ENCODE measurements around the gene RPTOR. TPM values are rescaled to one million over a fixed set of nuclear protein-coding genes. Genes with fewer than 3 reads are reported as not detected.
"Not testable (repeated sequence)": the region's sequence is repeated elsewhere in the genome, so short reads cannot be mapped to it uniquely, and the experiment has no call there.

Gene RPTOR
- total RNA-seq, 3 donors from 2014 or later: 21.4 to 27.5 (median 23.6) TPM

GRCh38 chr17:80528536-80528935 lies 16.1 kb upstream of the RPTOR start:
- H3K4me1 ChIP-seq: no peaks in the 10 kb centered on the region
- no peaks in the 10 kb centered on the region for H3K36me3 ChIP-seq
- no peak overlapping the region for H3K4me3 ChIP-seq
- intact Hi-C loops (cut with DNase I; ENCODE audit: low total_unique reads): no loop called here
- no peak for DNase-seq (ENCODE audit: low spot score in 2 of 2)
- H3K27ac ChIP-seq: no peak overlapping the region
- TF ChIP-seq CTCF (IDR thresholded peaks at IDR 0.05): no peak
- no peak for TF ChIP-seq POLR2AphosphoS5 (IDR thresholded peaks at IDR 0.05)
- TF ChIP-seq POLR2A (IDR thresholded peaks at IDR 0.05): no peak
- peaks cover 0 to 7% of the 10 kb centered on the region in 2 donors for H3K27me3 ChIP-seq
- H3K9me3 ChIP-seq: no peaks in the 10 kb centered on the region

GRCh38 chr17:80529104-80529903 lies 15.3 kb upstream of the RPTOR start:
- intact Hi-C loops (cut with DNase I; ENCODE audit: low total_unique reads): no loop called here
- TF ChIP-seq POLR2AphosphoS5 (IDR thresholded peaks at IDR 0.05): no peak
- no peak for TF ChIP-seq POLR2A (IDR thresholded peaks at IDR 0.05)
- DNase-seq (ENCODE audit: low spot score in 2 of 2): no peak
- no peaks in the 10 kb centered on the region for H3K4me1 ChIP-seq
- H3K9me3 ChIP-seq: no peaks in the 10 kb centered on the region
- H3K27me3 ChIP-seq: peaks cover 0 to 7% of the 10 kb centered on the region in 2 donors
- no peaks in the 10 kb centered on the region for H3K36me3 ChIP-seq
- H3K4me3 ChIP-seq: no peak overlapping the region
- no peak overlapping the region for H3K27ac ChIP-seq

GRCh38 chr17:80529904-80530292 lies 14.7 kb upstream of the RPTOR start:
- no peak for DNase-seq (ENCODE audit: low spot score in 2 of 2)
- peaks cover 0 to 7% of the 10 kb centered on the region in 2 donors for H3K27me3 ChIP-seq
- H3K4me3 ChIP-seq: no peak overlapping the region
- H3K27ac ChIP-seq: no peak overlapping the region
- TF ChIP-seq POLR2A (IDR thresholded peaks at IDR 0.05) (no peak), POLR2AphosphoS5 (IDR thresholded peaks at IDR 0.05) (no peak), CTCF (IDR thresholded peaks at IDR 0.05) (no peak)
- intact Hi-C loops (cut with DNase I; ENCODE audit: low total_unique reads): no loop called here
- H3K9me3 ChIP-seq: no peaks in the 10 kb centered on the region
- no peaks in the 10 kb centered on the region for H3K36me3 ChIP-seq
- no peaks in the 10 kb centered on the region for H3K4me1 ChIP-seq

GRCh38 chr17:80531400-80531799 lies 13.2 kb upstream of the RPTOR start:
- intact Hi-C loops (cut with DNase I; ENCODE audit: low total_unique reads): no loop called here
- no peaks in the 10 kb centered on the region for H3K4me1 ChIP-seq
- H3K4me3 ChIP-seq: no peak overlapping the region
- H3K27me3 ChIP-seq: peaks cover 0 to 1% of the 10 kb centered on the region in 2 donors
- H3K36me3 ChIP-seq: no peaks in the 10 kb centered on the region
- no peaks in the 10 kb centered on the region for H3K9me3 ChIP-seq
- TF ChIP-seq POLR2AphosphoS5 (IDR thresholded peaks at IDR 0.05) (no peak), POLR2A (IDR thresholded peaks at IDR 0.05) (no peak), CTCF (IDR thresholded peaks at IDR 0.05) (no peak)
- DNase-seq (ENCODE audit: low spot score in 2 of 2): no peak
- H3K27ac ChIP-seq: no peak overlapping the region

- H3K9me3 ChIP-seq; H3K4me1 ChIP-seq; H3K27me3 ChIP-seq; intact Hi-C loops (cut with DNase I; ENCODE audit: low total_unique reads); H3K27ac ChIP-seq; DNase-seq (ENCODE audit: low spot score in 2 of 2); H3K4me3 ChIP-seq; H3K36me3 ChIP-seq: not testable (repeated sequence)
These were observed 7.3 kb upstream of the RPTOR start for GRCh38 chr17:80537386-80537785.

GRCh38 chr17:80538484-80538883 lies 6.2 kb upstream of the RPTOR start:
- H3K27me3 ChIP-seq: no peaks in the 10 kb centered on the region
- TF ChIP-seq CTCF (IDR thresholded peaks at IDR 0.05): no peak
- no peak for TF ChIP-seq POLR2A (IDR thresholded peaks at IDR 0.05)
- TF ChIP-seq POLR2AphosphoS5 (IDR thresholded peaks at IDR 0.05): no peak

More at GRCh38 chr17:80538484-80538883, 6.2 kb upstream of the RPTOR start:
- no peak for DNase-seq (ENCODE audit: low spot score in 2 of 2)
- no peak overlapping the region for H3K27ac ChIP-seq
- no peak overlapping the region for H3K4me3 ChIP-seq
- no peaks in the 10 kb centered on the region for H3K36me3 ChIP-seq
- H3K4me1 ChIP-seq: no peaks in the 10 kb centered on the region
- intact Hi-C loops (cut with DNase I; ENCODE audit: low total_unique reads): no loop called here
- H3K9me3 ChIP-seq: no peaks in the 10 kb centered on the region
